Activated naive CD4-positive, alpha-beta T cell treated with anti-CD3 and anti-CD28 coated beads, Interleukin-2, amount 50 U/mL, for 72 hours (primary cell): ENCODE results near the gene PPP4R3A. TPM values are rescaled to one million over a fixed set of nuclear protein-coding genes. Genes with fewer than 3 reads are reported as not detected.
"Not testable (repeated sequence)": the region's sequence is repeated elsewhere in the genome, so short reads cannot be mapped to it uniquely, and the experiment has no call there.

Experiments
- ATAC-seq, 2 donors: fragments of 150-1000 bp; cut with Tn5 transposase; 2 replicates each; pipeline ENCODE4 v1.10.0; 2021; ENCODE audit warnings: mild to moderate bottlenecking in 2 of 2, moderate library complexity in 2 of 2
- DNase-seq, 2 donors: peaks; one replicate each; pipeline ENCODE4 v3.0.0; 2021 to 2022; ENCODE audit warnings: low spot score in 2 of 2
- H3K27ac Mint-ChIP-seq, 2 donors: one replicate each; pipeline ENCODE4 v1.8.0; 2022; ENCODE audit warnings: mild to moderate bottlenecking in 2 of 2, mixed read lengths in 2 of 2
- H3K36me3 Mint-ChIP-seq, 2 donors: one replicate each; pipeline ENCODE4 v1.8.0; 2022; ENCODE audit warnings: mixed read lengths in 2 of 2
- H3K9me3 Mint-ChIP-seq, 2 donors: one replicate each; pipeline ENCODE4 v1.8.0; 2022; ENCODE audit warnings: mixed read lengths in 2 of 2
- total RNA-seq, 2 donors: library from RNA; stranded (reverse); gene quantifications; one replicate each; pipeline ENCODE4 v1.2.3, GENCODE V29; 2022

The PPP4R3A gene
- 100 to 1,000 TPM; 103 to 138 TPM for total RNA-seq

- peaks cover 19 to 35% of the 10 kb centered on the region in 2 donors for H3K36me3 Mint-ChIP-seq
- ATAC-seq (peak; percentile 93), DNase-seq (peak; percentile 90 to 94)
- H3K9me3 Mint-ChIP-seq: no peaks in the 10 kb centered on the region
- H3K27ac Mint-ChIP-seq: peak within 1 kb of the TSS; percentile 99 to 100
Measured at GRCh38 chr14:91510171-91511042, at the start of gene PPP4R3A. PPP4R3A (minus strand) TSS chr14:91510310; CDS start chr14:91509647, 663 bp downstream.

- ATAC-seq (no peak), DNase-seq (no peak)
- H3K9me3 Mint-ChIP-seq: peaks cover 10 to 18% of the 10 kb centered on the region in 2 donors
- peaks cover 6 to 13% of the 10 kb centered on the region in 2 donors for H3K36me3 Mint-ChIP-seq
- no peak overlapping the region for H3K27ac Mint-ChIP-seq
Measured at GRCh38 chr14:91555531-91555930, 45.4 kb upstream of the PPP4R3A start.

GRCh38 chr14:91554535-91555332 lies 44.6 kb upstream of the PPP4R3A start:
- DNase-seq (no peak), ATAC-seq (no peak)
- H3K9me3 Mint-ChIP-seq: peaks cover 10 to 18% of the 10 kb centered on the region in 2 donors
- no peak overlapping the region for H3K27ac Mint-ChIP-seq
- H3K36me3 Mint-ChIP-seq: peaks cover 6 to 13% of the 10 kb centered on the region in 2 donors

GRCh38 chr14:91548108-91548507 lies 38.0 kb upstream of the PPP4R3A start:
- Mint-ChIP-seq H3K27ac (peak overlapping the region in 1 of 2 donors; percentile 37), H3K36me3 (no peaks in the 10 kb centered on the region), H3K9me3 (no peaks in the 10 kb centered on the region)
- no peak for DNase-seq
- no peak for ATAC-seq

GRCh38 chr14:91545946-91546716 lies 36.0 kb upstream of the PPP4R3A start:
- Mint-ChIP-seq H3K36me3 (peaks cover 11% of the 10 kb centered on the region in 2 donors), H3K9me3 (peaks cover 12 to 14% of the 10 kb centered on the region in 2 donors), H3K27ac (no peak overlapping the region)
- no peak for DNase-seq
- no peak for ATAC-seq

GRCh38 chr14:91545204-91545603 lies 35.1 kb upstream of the PPP4R3A start:
- DNase-seq (no peak), ATAC-seq (no peak)
- H3K36me3 Mint-ChIP-seq: peaks cover 18 to 21% of the 10 kb centered on the region in 2 donors
- no peak overlapping the region for H3K27ac Mint-ChIP-seq
- peaks cover 20% of the 10 kb centered on the region in 2 donors for H3K9me3 Mint-ChIP-seq

GRCh38 chr14:91536327-91536726 lies 26.2 kb upstream of the PPP4R3A start:
- H3K9me3 Mint-ChIP-seq: peaks cover 15 to 20% of the 10 kb centered on the region in 2 donors
- H3K27ac Mint-ChIP-seq: no peak overlapping the region
- ATAC-seq: no peak
- DNase-seq: no peak
- peaks cover 9 to 23% of the 10 kb centered on the region in 2 donors for H3K36me3 Mint-ChIP-seq

- H3K36me3 Mint-ChIP-seq, ATAC-seq, DNase-seq, H3K9me3 Mint-ChIP-seq, H3K27ac Mint-ChIP-seq: not testable (repeated sequence)
Measured at GRCh38 chr14:91534059-91534458, 23.9 kb upstream of the PPP4R3A start.

- Mint-ChIP-seq H3K27ac (no peak overlapping the region), H3K9me3 (peaks cover 0 to 6% of the 10 kb centered on the region in 2 donors), H3K36me3 (peaks cover 0 to 5% of the 10 kb centered on the region in 2 donors)
- no peak for DNase-seq
- ATAC-seq: no peak
Measured at GRCh38 chr14:91533623-91534022, 23.5 kb upstream of the PPP4R3A start.

- H3K9me3 Mint-ChIP-seq: no peaks in the 10 kb centered on the region
- ATAC-seq: no peak
Measured at GRCh38 chr14:91523972-91524371, 13.9 kb upstream of the PPP4R3A start.

GRCh38 chr14:91521061-91521640 lies 11.0 kb upstream of the PPP4R3A start:
- no peak for ATAC-seq
- DNase-seq: no peak
- H3K9me3 Mint-ChIP-seq: no peaks in the 10 kb centered on the region
- no peak overlapping the region for H3K27ac Mint-ChIP-seq
- no peaks in the 10 kb centered on the region for H3K36me3 Mint-ChIP-seq

More at GRCh38 chr14:91523972-91524371, 13.9 kb upstream of the PPP4R3A start:
- no peak overlapping the region for H3K27ac Mint-ChIP-seq
- no peaks in the 10 kb centered on the region for H3K36me3 Mint-ChIP-seq
- DNase-seq: no peak

- no peak overlapping the region for H3K27ac Mint-ChIP-seq
- no peaks in the 10 kb centered on the region for H3K9me3 Mint-ChIP-seq
- no peak for DNase-seq
- H3K36me3 Mint-ChIP-seq: no peaks in the 10 kb centered on the region
- ATAC-seq: no peak
Measured at GRCh38 chr14:91520138-91520537, 10.0 kb upstream of the PPP4R3A start.

- no peak overlapping the region for H3K27ac Mint-ChIP-seq
- ATAC-seq (no peak), DNase-seq (no peak)
- no peaks in the 10 kb centered on the region for H3K9me3 Mint-ChIP-seq
- H3K36me3 Mint-ChIP-seq: no peaks in the 10 kb centered on the region
Measured at GRCh38 chr14:91519239-91520036, 9.3 kb upstream of the PPP4R3A start.

- DNase-seq (no peak), ATAC-seq (no peak)
- no peaks in the 10 kb centered on the region for H3K36me3 Mint-ChIP-seq
- no peak overlapping the region for H3K27ac Mint-ChIP-seq
- H3K9me3 Mint-ChIP-seq: no peaks in the 10 kb centered on the region
Measured at GRCh38 chr14:91516663-91517388, 6.7 kb upstream of the PPP4R3A start.

GRCh38 chr14:91515979-91516378 lies 5.9 kb upstream of the PPP4R3A start:
- H3K9me3 Mint-ChIP-seq: no peaks in the 10 kb centered on the region
- H3K36me3 Mint-ChIP-seq: no peaks in the 10 kb centered on the region
- DNase-seq (no peak), ATAC-seq (no peak)
- no peak overlapping the region for H3K27ac Mint-ChIP-seq
